HUES64 (cell line): ENCODE measurements around the gene SV2B.

ENCODE experiments used
- H3K27ac ChIP-seq: 2 replicates; pipeline ENCODE4 v1.7.0; 2013; ENCODE audit warnings: low read depth, low read length, inconsistent platforms
- H3K27me3 ChIP-seq: 2 replicates; pipeline ENCODE4 v1.6.1; 2013; ENCODE audit warnings: mild to moderate bottlenecking, low read length; ENCODE audit not compliant: insufficient read depth
- H3K36me3 ChIP-seq: 2 replicates; pipeline ENCODE4 v1.6.1; 2013; ENCODE audit warnings: mild to moderate bottlenecking, low read length; ENCODE audit not compliant: insufficient read depth
- H3K4me1 ChIP-seq: 2 replicates; pipeline ENCODE4 v1.6.1; 2013; ENCODE audit warnings: mild to moderate bottlenecking, low read length, moderate library complexity; ENCODE audit not compliant: insufficient read depth
- H3K4me3 ChIP-seq: 2 replicates; pipeline ENCODE4 v1.5.1; 2013; ENCODE audit warnings: mild to moderate bottlenecking, low read length, moderate library complexity
- H3K9ac ChIP-seq: 2 replicates; pipeline ENCODE4 v1.6.1; 2013; ENCODE audit warnings: mild to moderate bottlenecking, low read depth, low read length
- H3K9me3 ChIP-seq: 2 replicates; pipeline ENCODE4 v1.6.1; 2013; ENCODE audit warnings: low read depth, low read length; ENCODE audit not compliant: insufficient read depth
- WGBS: fragments of 150-250, 120-280 bp; methylation state at CpG from one replicate; pipeline ENCODE4 v1.1.7; 2013; ENCODE audit warnings: missing lambda C conversion rate; 5-methylcytosine and 5-hydroxymethylcytosine counted together

The SV2B gene

DNA sequence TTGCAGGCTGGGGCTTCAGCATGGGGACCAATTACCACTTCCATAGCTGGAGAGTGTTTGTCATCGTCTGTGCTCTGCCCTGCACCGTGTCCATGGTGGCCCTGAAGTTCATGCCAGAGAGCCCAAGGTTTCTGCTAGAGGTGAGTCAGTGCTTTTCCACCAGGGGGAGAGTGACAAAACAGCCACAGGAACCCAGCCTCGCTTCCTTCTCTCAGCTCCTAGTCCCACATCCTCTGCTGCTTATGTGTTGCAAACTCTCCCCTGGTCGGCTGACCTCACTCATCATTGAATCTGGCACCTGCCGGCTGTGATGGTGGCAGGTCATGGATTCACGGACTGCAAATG, 158.3 kb downstream of the SV2B start:
- Histone ChIP-seq H3K4me3 (no peak overlapping the region), H3K36me3 (no peaks in the 10 kb centered on the region), H3K27ac (no peak overlapping the region), H3K27me3 (no peaks in the 10 kb centered on the region), H3K4me1 (no peaks in the 10 kb centered on the region), H3K9me3 (no peaks in the 10 kb centered on the region), H3K9ac (no peak overlapping the region)
- WGBS = 76% methylated on average over 6 of the region's 6 CpGs

DNA sequence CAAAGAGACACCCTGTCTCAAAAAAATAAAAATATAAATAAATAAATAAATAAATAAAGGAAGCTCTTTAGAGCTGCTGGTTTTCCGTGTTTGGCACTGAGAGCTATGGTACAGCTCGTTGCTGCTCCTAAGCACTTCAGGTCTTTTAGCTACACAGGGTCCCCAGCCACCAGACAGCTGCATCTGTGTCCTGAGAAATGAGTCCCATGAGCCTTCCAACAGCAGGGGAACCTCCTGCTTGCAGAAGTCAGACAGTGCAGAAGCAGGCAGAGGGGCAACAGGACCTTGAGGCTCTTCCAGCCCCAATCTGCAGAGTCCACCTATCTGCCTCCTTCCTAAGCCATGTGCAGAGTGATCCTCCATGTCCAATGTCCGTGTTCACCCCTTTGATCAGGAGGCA, 159.0 kb downstream of the SV2B start:
- Histone ChIP-seq H3K9ac (no peak overlapping the region), H3K4me3 (no peak overlapping the region), H3K36me3 (no peaks in the 10 kb centered on the region), H3K4me1 (no peaks in the 10 kb centered on the region), H3K27me3 (no peaks in the 10 kb centered on the region), H3K9me3 (no peaks in the 10 kb centered on the region), H3K27ac (no peak overlapping the region)
- 93% methylated on average over 3 of the region's 3 CpGs for WGBS

DNA sequence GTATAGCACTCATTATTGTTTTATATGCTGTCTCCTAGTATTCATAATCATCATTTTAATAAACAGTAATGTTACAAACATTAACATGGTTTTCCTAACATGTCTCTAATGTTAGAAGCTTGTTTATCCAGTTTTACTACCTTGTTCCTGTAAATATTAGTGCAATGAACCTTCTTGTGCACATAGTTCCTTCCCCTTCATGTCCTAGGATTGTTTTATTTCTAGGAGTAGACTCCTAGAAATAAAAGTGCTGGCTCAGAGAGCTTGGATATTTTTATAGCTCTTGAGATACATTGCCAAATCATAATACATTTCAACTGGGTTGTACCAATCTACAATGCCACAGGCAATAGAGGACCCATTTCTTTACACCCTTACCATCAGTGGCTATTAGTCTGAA, 161.3 kb downstream of the SV2B start:
- no peaks in the 10 kb centered on the region for H3K4me1 ChIP-seq
- H3K36me3 ChIP-seq = no peaks in the 10 kb centered on the region
- H3K9me3 ChIP-seq = no peaks in the 10 kb centered on the region
- no peak overlapping the region for H3K4me3 ChIP-seq
- H3K27ac ChIP-seq = no peak overlapping the region
- no peak overlapping the region for H3K9ac ChIP-seq
- H3K27me3 ChIP-seq = no peaks in the 10 kb centered on the region

DNA sequence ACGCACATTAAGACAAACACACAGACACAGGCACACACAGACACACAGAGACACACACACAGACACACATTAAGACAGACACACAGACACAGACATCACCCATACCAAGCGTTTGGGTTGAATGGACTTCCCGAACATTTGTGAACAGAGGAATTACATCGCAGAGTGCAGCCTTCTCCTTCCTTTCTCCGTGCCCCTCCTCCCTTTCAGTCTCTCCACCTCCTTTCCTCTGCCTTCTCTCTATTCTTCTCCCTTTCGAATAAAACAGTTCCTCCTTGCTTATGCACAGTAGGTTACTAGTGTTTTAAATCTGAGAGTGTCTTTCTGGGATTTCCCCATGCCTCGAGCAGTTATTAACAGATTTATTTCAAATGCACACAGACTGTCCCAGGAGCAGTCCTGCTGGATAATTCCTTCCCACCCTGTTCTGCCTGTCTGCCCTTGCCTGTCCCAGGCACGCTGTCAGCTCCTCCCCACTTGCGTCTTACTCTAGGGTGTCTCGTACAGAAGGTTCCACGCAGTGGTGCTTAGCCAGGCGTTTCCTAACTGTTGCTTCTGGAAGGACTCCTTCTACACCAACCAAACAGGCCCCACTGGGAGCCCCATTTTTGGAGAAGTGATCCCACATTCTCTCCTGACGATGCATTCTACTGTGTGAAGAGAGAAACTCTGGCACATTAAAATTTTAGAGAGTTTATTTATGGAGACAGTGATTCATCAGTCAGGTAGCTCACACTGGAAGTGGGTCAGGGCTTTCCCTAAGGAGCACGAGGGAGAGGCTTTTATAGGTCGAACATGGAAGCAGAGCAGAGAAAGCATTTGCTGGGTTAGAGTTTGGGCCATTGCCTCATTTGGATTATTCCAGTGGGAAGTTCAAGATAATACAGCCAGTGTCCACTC, 163.8 kb downstream of the SV2B start:
- no peaks in the 10 kb centered on the region for H3K4me1 ChIP-seq
- H3K27me3 ChIP-seq = no peaks in the 10 kb centered on the region
- H3K36me3 ChIP-seq = no peaks in the 10 kb centered on the region
- H3K27ac ChIP-seq = no peak overlapping the region
- no peak overlapping the region for H3K4me3 ChIP-seq
- 72% methylated on average over 15 of the region's 15 CpGs for WGBS
- no peaks in the 10 kb centered on the region for H3K9me3 ChIP-seq
- no peak overlapping the region for H3K9ac ChIP-seq

DNA sequence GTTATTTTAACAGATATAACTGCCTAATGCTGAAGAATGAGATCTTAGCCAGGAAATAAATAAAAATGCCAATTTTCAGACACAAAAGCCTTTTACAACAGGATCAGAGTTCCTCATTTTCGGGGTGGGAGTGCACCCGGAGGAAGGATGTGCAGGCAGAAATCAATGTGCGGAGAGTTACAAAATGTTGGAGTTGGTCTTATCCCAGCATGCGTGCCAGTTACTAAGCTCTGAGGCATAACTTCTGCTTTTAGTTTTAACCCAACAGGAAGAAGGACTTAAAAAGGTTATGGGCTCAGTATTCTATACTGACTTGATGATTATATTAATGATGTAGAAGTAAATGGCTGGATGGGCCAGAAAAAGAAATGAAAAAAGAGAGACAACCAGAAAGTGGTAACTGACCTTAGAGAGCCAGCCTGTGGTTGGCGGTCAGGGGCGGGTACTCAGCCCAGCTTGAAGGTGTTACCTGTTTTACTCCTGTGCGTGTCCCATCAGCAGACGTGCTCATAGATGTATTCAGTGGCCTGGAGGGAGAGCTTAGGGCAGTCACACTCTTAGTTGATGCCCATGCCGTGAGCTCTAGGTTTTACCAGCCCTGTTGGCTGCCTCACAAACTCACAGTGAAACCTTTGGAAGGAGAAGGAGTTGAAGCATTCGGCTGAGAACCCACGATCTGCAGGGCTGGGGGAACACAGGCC, 164.7 kb downstream of the SV2B start:
- no peak overlapping the region for H3K27ac ChIP-seq
- no peak overlapping the region for H3K4me3 ChIP-seq
- no peaks in the 10 kb centered on the region for H3K4me1 ChIP-seq
- WGBS = 94% methylated on average over 11 of the region's 11 CpGs
- H3K36me3 ChIP-seq = no peaks in the 10 kb centered on the region
- no peak overlapping the region for H3K9ac ChIP-seq
- H3K27me3 ChIP-seq = no peaks in the 10 kb centered on the region
- H3K9me3 ChIP-seq = no peaks in the 10 kb centered on the region

- WGBS = 96% methylated on average over 4 of the region's 4 CpGs
Measured at GRCh38 chr15:91265416-91265940, 165.4 kb downstream of the SV2B start.

DNA sequence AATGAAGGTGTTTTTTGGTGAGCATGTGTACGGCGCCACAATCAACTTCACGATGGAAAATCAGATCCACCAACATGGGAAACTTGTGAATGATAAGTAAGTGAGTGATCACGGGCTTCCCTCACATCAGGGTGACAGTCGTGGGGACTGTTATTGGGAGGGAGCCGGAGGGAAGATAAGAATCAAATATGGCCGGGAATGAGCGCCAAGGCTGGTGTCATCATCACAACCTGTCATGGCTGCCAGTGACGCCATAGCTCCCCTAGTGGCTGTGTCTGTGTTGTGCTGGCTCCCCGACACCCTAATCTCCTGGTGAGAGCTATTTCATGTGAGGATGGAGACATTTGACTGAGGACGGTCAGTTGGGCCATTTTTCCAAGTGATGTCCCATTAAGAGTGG, 168.5 kb downstream of the SV2B start:
- H3K9me3 ChIP-seq = no peaks in the 10 kb centered on the region
- H3K4me3 ChIP-seq = no peak overlapping the region
- no peak overlapping the region for H3K9ac ChIP-seq
- H3K4me1 ChIP-seq = no peaks in the 10 kb centered on the region
- H3K27ac ChIP-seq = no peak overlapping the region
- no peaks in the 10 kb centered on the region for H3K36me3 ChIP-seq
- H3K27me3 ChIP-seq = peaks cover 4% of the 10 kb centered on the region; the same call in 1 of the 2 replicates
- WGBS = 92% methylated on average over 11 of the region's 11 CpGs

More at GRCh38 chr15:91265416-91265940, 165.4 kb downstream of the SV2B start:
- H3K4me3 ChIP-seq = no peak overlapping the region
- no peaks in the 10 kb centered on the region for H3K36me3 ChIP-seq
- H3K9ac ChIP-seq = no peak overlapping the region
- H3K4me1 ChIP-seq = no peaks in the 10 kb centered on the region
- H3K27ac ChIP-seq = no peak overlapping the region
- no peaks in the 10 kb centered on the region for H3K27me3 ChIP-seq
- H3K9me3 ChIP-seq = no peaks in the 10 kb centered on the region

DNA sequence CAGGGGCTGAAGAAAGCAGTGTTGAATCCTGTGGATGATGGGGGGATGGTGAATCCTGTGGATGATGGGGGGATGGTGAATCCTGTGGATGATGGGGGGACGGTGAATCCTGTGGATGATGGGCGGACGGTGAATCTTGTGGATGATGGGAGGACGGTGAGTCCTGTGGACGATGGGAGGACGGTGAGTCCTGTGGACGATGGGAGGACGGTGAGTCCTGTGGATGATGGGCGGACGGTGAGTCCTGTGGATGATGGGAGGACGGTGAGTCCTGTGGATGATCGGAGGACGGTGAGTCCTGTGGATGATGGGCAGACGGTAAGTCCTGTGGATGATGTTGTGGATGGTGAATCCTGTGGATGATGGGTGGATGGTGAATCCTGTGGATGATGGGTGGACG, 170.7 kb downstream of the SV2B start:
- Histone ChIP-seq H3K27ac (no peak overlapping the region), H3K4me3 (no peak overlapping the region), H3K9ac (no peak overlapping the region), H3K36me3 (no peaks in the 10 kb centered on the region), H3K4me1 (no peaks in the 10 kb centered on the region), H3K27me3 (peaks cover 4% of the 10 kb centered on the region; the same call in 1 of the 2 replicates), H3K9me3 (no peaks in the 10 kb centered on the region)
- WGBS = 89% methylated on average over 15 of the region's 15 CpGs

GRCh38 chr15:91271565-91272153, 171.6 kb downstream of the SV2B start:
- 15% methylated on average over 8 of the region's 8 CpGs for WGBS

DNA sequence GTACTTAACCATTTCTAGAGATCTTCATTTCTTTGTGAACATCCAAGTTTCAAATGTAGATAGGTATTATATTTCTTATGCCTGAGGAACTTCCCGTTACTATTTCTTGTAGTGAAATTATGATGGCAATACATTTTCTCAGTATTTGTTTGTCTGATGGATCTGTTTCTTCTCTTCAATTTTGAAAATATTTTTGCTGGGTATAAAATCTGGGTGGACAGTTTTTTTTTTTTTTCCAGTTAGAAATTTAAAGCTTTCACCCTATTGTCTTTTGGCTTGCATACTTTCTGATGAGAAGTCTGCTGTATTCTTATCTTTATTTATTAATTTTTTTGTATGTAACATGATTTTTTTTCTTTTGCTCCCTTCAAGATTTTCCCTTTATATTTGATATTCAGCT, 175.8 kb downstream of the SV2B start:
- WGBS = 100% methylated on average over 1 of the region's 1 CpG
- H3K27ac ChIP-seq = no peak overlapping the region
- no peaks in the 10 kb centered on the region for H3K36me3 ChIP-seq
- H3K9ac ChIP-seq = no peak overlapping the region
- no peak overlapping the region for H3K4me3 ChIP-seq
- H3K9me3 ChIP-seq = no peaks in the 10 kb centered on the region
- no peaks in the 10 kb centered on the region for H3K4me1 ChIP-seq
- peaks cover 3% of the 10 kb centered on the region; the same call in 1 of the 2 replicates for H3K27me3 ChIP-seq

More at GRCh38 chr15:91271565-91272153, 171.6 kb downstream of the SV2B start:
- no peaks in the 10 kb centered on the region for H3K36me3 ChIP-seq
- H3K27me3 ChIP-seq = peaks cover 4% of the 10 kb centered on the region; the same call in 1 of the 2 replicates
- H3K27ac ChIP-seq = no peak overlapping the region
- no peaks in the 10 kb centered on the region for H3K4me1 ChIP-seq
- no peak overlapping the region for H3K4me3 ChIP-seq
- no peaks in the 10 kb centered on the region for H3K9me3 ChIP-seq
- H3K9ac ChIP-seq = no peak overlapping the region

GRCh38 chr15:91278951-91279350, 178.9 kb downstream of the SV2B start:
- Histone ChIP-seq H3K4me1 (no peaks in the 10 kb centered on the region), H3K27ac (no peak overlapping the region), H3K36me3 (no peaks in the 10 kb centered on the region), H3K9ac (no peak overlapping the region), H3K27me3 (no peaks in the 10 kb centered on the region), H3K9me3 (no peaks in the 10 kb centered on the region), H3K4me3 (no peak overlapping the region)
- 100% methylated on average over 2 of the region's 2 CpGs for WGBS
